HepG2 (cell line): ENCODE data around the gene STK24. TPM values are rescaled to one million over a fixed set of nuclear protein-coding genes. Genes with fewer than 3 reads are reported as not detected.
A peak's percentile ranks its signal among the peaks of the same experiment; 100 is the strongest.

ENCODE experiments used
- ASH2L ChIP-seq: fragments of 300-600, 200-600 bp; sonication (generic); IDR thresholded peaks from 2 replicates; pipeline ENCODE4 v1.7.0; 2017; ENCODE audit warnings: low read depth, mild to moderate bottlenecking, moderate library complexity, mixed read lengths, low read length; ENCODE audit not compliant: insufficient read length
- CEBPB ChIP-seq: IDR thresholded peaks from 2 replicates; pipeline ENCODE4 v1.6.1; 2011; ENCODE audit warnings: low read depth, low read length, improper control_type of control experiment, borderline replicate concordance
- EHMT2 ChIP-seq: fragments of 200-600 bp; sonication (generic); IDR thresholded peaks from 2 replicates; pipeline ENCODE4 v1.7.0; 2017; ENCODE audit warnings: antibody characterized with exemption, low read depth, low read length, borderline replicate concordance
- FOXA1 ChIP-seq, 2 experiments: fragments of 450-650 bp in 1 of 2; sonication (generic) in 1 of 2; formaldehyde crosslinking in 1 of 2; IDR thresholded peaks; 2 replicates each; pipeline versions ENCODE4 v1.4.0 to v1.6.1; 2016 to 2020; ENCODE audit warnings: missing genetic modification reagents in 1 of 2
- FOXA3 ChIP-seq: IDR thresholded peaks from 2 replicates; pipeline ENCODE4 v1.6.1; 2016; ENCODE audit warnings: missing genetic modification reagents, missing compliant biosample characterization
- FUBP1 ChIP-seq: sonication (generic); formaldehyde crosslinking; IDR thresholded peaks from 2 replicates; pipeline ENCODE4 v1.5.1; 2020; ENCODE audit warnings: missing genetic modification reagents, mild to moderate bottlenecking, borderline replicate concordance
- HDAC1 ChIP-seq: sonication (generic); formaldehyde crosslinking; IDR thresholded peaks from 2 replicates; pipeline ENCODE4 v1.5.1; 2020; ENCODE audit warnings: mild to moderate bottlenecking, missing genetic modification reagents
- HINFP ChIP-seq: sonication (generic); formaldehyde crosslinking; IDR thresholded peaks from 2 replicates; pipeline ENCODE4 v1.4.0; 2020; ENCODE audit warnings: low read depth, mild to moderate bottlenecking, missing genetic modification reagents
- HOXA3 ChIP-seq: sonication (generic); formaldehyde crosslinking; IDR thresholded peaks from 2 replicates; pipeline ENCODE4 v1.5.0; 2020; ENCODE audit warnings: missing genetic modification reagents
- HOXA9 ChIP-seq: sonication (generic); formaldehyde crosslinking; IDR thresholded peaks from 2 replicates; pipeline ENCODE4 v1.8.1; 2022; ENCODE audit warnings: missing genetic modification reagents, mild to moderate bottlenecking, moderate library complexity, borderline replicate concordance
- LCORL ChIP-seq, 2 experiments: fragments of 450-650 bp in 1 of 2; sonication (generic) in 1 of 2; formaldehyde crosslinking in 1 of 2; IDR thresholded peaks; 2 replicates each; pipeline versions ENCODE4 v1.5.0 to v1.6.1; 2017 to 2020; ENCODE audit warnings: antibody characterized with exemption in 1 of 2, missing genetic modification reagents in 1 of 2
- MAFK ChIP-seq, 2 experiments: IDR thresholded peaks in 1 of 2; conservative IDR thresholded peaks in 1 of 2; 2 replicates each; pipeline ENCODE4 v1.6.1; 2011; ENCODE audit warnings: improper control_type of control experiment in 2 of 2, low read length in 2 of 2
- MLX ChIP-seq: IDR thresholded peaks from 2 replicates; pipeline ENCODE4 v1.6.1; 2016
- MYPOP ChIP-seq: sonication (generic); formaldehyde crosslinking; IDR thresholded peaks from 2 replicates; pipeline ENCODE4 v1.8.1; 2023; ENCODE audit warnings: mild to moderate bottlenecking, moderate library complexity, missing genetic modification reagents
- NCOR1 ChIP-seq: fragments of 200-600 bp; sonication (generic); IDR thresholded peaks from 2 replicates; pipeline ENCODE4 v1.7.0; 2017; ENCODE audit warnings: antibody characterized with exemption, low read length, borderline replicate concordance
- NKX3-1 ChIP-seq: sonication (generic); formaldehyde crosslinking; IDR thresholded peaks from 2 replicates; pipeline ENCODE4 v1.5.0; 2020; ENCODE audit warnings: missing genetic modification reagents
- RARA ChIP-seq: IDR thresholded peaks from 2 replicates; pipeline ENCODE4 v1.6.1; 2016; ENCODE audit warnings: missing genetic modification reagents, missing compliant biosample characterization
- RARG ChIP-seq: sonication (generic); formaldehyde crosslinking; IDR thresholded peaks from 2 replicates; pipeline ENCODE4 v1.4.0; 2020; ENCODE audit warnings: low read depth, mild to moderate bottlenecking, missing genetic modification reagents
- RXRA ChIP-seq: sonication (generic); formaldehyde crosslinking; IDR thresholded peaks from 2 replicates; pipeline ENCODE4 v1.5.1; 2020; ENCODE audit warnings: missing genetic modification reagents
- TCF7 ChIP-seq: sonication (generic); IDR thresholded peaks from 2 replicates; pipeline ENCODE4 v1.6.1; 2016; ENCODE audit warnings: antibody characterized with exemption, low read depth
- ZNF235 ChIP-seq: sonication (generic); formaldehyde crosslinking; IDR thresholded peaks from 2 replicates; pipeline ENCODE4 v1.8.1; 2023; ENCODE audit warnings: mild to moderate bottlenecking, missing genetic modification reagents, borderline replicate concordance
- ZNF652 ChIP-seq: IDR thresholded peaks from 2 replicates; pipeline ENCODE4 v1.6.1; 2016; ENCODE audit warnings: low read depth, borderline replicate concordance
- ZNF746 ChIP-seq: sonication (generic); formaldehyde crosslinking; IDR thresholded peaks from 2 replicates; pipeline ENCODE4 v1.8.0; 2022; ENCODE audit warnings: mild to moderate bottlenecking, missing genetic modification reagents
- ZSCAN12 ChIP-seq: sonication (generic); formaldehyde crosslinking; IDR thresholded peaks from 2 replicates; pipeline ENCODE4 v1.9.0; 2021; ENCODE audit warnings: mild to moderate bottlenecking, missing genetic modification reagents
- polyA plus RNA-seq, 8 experiments: library from polyadenylated mRNA; depleted of rRNA in 3 of 8; stranded (reverse) in 7 of 8; unstranded in 1 of 8; fragments of >200 nt; fragmentation: Illumina TruSeq in 4 of 8; extraction: Trizol in 4 of 8; gene quantifications; 2 replicates each; pipeline versions ENCODE4 v1.2.1 to v1.2.3, GENCODE V29; 2011 to 2016; ENCODE audit warnings: low read depth in 4 of 8, missing spikeins in 1 of 8, mixed read lengths in 1 of 8; ENCODE audit not compliant: insufficient read depth in 1 of 8
- total RNA-seq, 5 experiments: library from RNA; depleted of rRNA; stranded (reverse); fragments of >200 nt; fragmentation: Illumina TruSeq; extraction: Trizol; gene quantifications; 2 replicates each; pipeline ENCODE4 v1.2.3, GENCODE V29; 2016; ENCODE audit warnings: low read depth in 1 of 5

STK24 gene
- total and polyA plus RNA-seq, 2 of the 13 experiments (the other 11 are each of a cell fraction or from before 2014, with no cell fraction given): 51.3 to 73.0 TPM

- no peak for TF ChIP-seq FUBP1 (CRISPR knock-in tag)
- TF ChIP-seq TCF7: peak; percentile 31
- no peak for TF ChIP-seq MAFK (conservative IDR thresholded peaks at IDR 0.05 in 1 of 2, IDR thresholded peaks at IDR 0.05 in 1 of 2; ENCODE audit: low read length in 2 of 2)
- no peak for TF ChIP-seq LCORL (IDR thresholded peaks at IDR 0.05)
- TF ChIP-seq LCORL (CRISPR knock-in tag; IDR thresholded peaks at IDR 0.05): peak; percentile 39; the same call in 1 of the 2 replicates
- no peak for TF ChIP-seq RARG (CRISPR knock-in tag)
- TF ChIP-seq HDAC1 (CRISPR knock-in tag): peak; percentile 57; the same call in 1 of the 2 replicates
- peak; percentile 74; the same call in 1 of the 2 replicates for TF ChIP-seq MLX (CRISPR knock-in tag)
- TF ChIP-seq HOXA3 (CRISPR knock-in tag): peak; percentile 21; the same call in 1 of the 2 replicates
- peak; percentile 92 for TF ChIP-seq NCOR1
- TF ChIP-seq RARA: peak; percentile 75
- TF ChIP-seq FOXA3 (CRISPR knock-in tag): peak; percentile 73
- peak; percentile 34; the same call in 1 of the 2 replicates for TF ChIP-seq CEBPB
- TF ChIP-seq ZNF746 (CRISPR knock-in tag): peak; percentile 54; the same call in 1 of the 2 replicates
- TF ChIP-seq MYPOP (CRISPR knock-in tag): 0 out of 2 replicates have a peak, but pooled peaks have one; percentile 30
- TF ChIP-seq ZSCAN12 (CRISPR knock-in tag): 0 out of 2 replicates have a peak, but pooled peaks have one; percentile 58
- peak; percentile 18; the same call in 1 of the 2 replicates for TF ChIP-seq RXRA (CRISPR knock-in tag)
- TF ChIP-seq FOXA1 (IDR thresholded peaks at IDR 0.05): peak; percentile 61; the same call in 1 of the 2 replicates
- TF ChIP-seq FOXA1 (CRISPR knock-in tag; IDR thresholded peaks at IDR 0.05): peak; percentile 74
- TF ChIP-seq NKX3-1: no peak
- 0 out of 2 replicates have a peak, but pooled peaks have one; percentile 21 for TF ChIP-seq HINFP
- TF ChIP-seq EHMT2: no peak; the same call in 1 of the 2 replicates
- TF ChIP-seq ZNF235 (CRISPR knock-in tag): no peak
- 0 out of 2 replicates have a peak, but pooled peaks have one; percentile 38 for TF ChIP-seq HOXA9 (CRISPR knock-in tag)
- TF ChIP-seq ASH2L: peak; percentile 37
- peak; percentile 61; the same call in 1 of the 2 replicates for TF ChIP-seq ZNF652 (CRISPR knock-in tag)
These were observed 86.6 kb downstream of the STK24 start (continued) for GRCh38 chr13:98490195-98490836.
